ENCODE results near the gene C11orf65.

C11orf65 gene

GRCh38 chr11:108491936-108492335, 24.6 kb upstream of the C11orf65 start:
- Histone ChIP-seq H2AFZ (ENCODE audit: low read length) (no peak overlapping the region), H3K4me1 (ENCODE audit: low read length) (no peaks in the 10 kb centered on the region), H3K27ac (ENCODE audit: low read length) (no peak overlapping the region), H3K9ac (ENCODE audit: low read length) (no peak overlapping the region), H3K9me2 (replicated peaks; ENCODE audit: insufficient read depth, low read length) (no peaks in the 10 kb centered on the region), H3K4me2 (ENCODE audit: low read depth, low read length) (no peak overlapping the region), H3K79me2 (ENCODE audit: low read length) (no peaks in the 10 kb centered on the region), H3K9me3 (replicated peaks; ENCODE audit: insufficient read depth, low read length) (no peaks in the 10 kb centered on the region), H3K4me3 (ENCODE audit: low read length) (no peak overlapping the region), H4K20me1 (ENCODE audit: insufficient read depth, low read length) (no peaks in the 10 kb centered on the region), H3K27me3 (replicated peaks; ENCODE audit: insufficient read depth, low read length) (no peaks in the 10 kb centered on the region), H3K36me3 (replicated peaks; ENCODE audit: insufficient read depth, low read length) (no peaks in the 10 kb centered on the region), H3F3A (ENCODE audit: insufficient read depth, low read length) (no peaks in the 10 kb centered on the region)
- TF ChIP-seq EZH2phosphoT487 (IDR thresholded peaks at IDR 0.05; ENCODE audit: low read length) (no peak), EZH2 (optimal IDR thresholded peaks at IDR 0.05; ENCODE audit: low read depth, low read length) (no peak), CTCF (IDR thresholded peaks at IDR 0.05; ENCODE audit: low read length) (no peak)
- DNase-seq, result no peak

GRCh38 chr11:108486828-108487227, 19.5 kb upstream of the C11orf65 start:
- H3K9ac ChIP-seq (ENCODE audit: low read length), result no peak overlapping the region
- H3K4me1 ChIP-seq (ENCODE audit: low read length), result no peaks in the 10 kb centered on the region
- DNase-seq, result no peak
- H3K9me3 ChIP-seq (replicated peaks; ENCODE audit: insufficient read depth, low read length), result no peaks in the 10 kb centered on the region
- H3K27me3 ChIP-seq (replicated peaks; ENCODE audit: insufficient read depth, low read length), result no peaks in the 10 kb centered on the region
- no peak overlapping the region for H3K4me3 ChIP-seq (ENCODE audit: low read length)
- no peaks in the 10 kb centered on the region for H4K20me1 ChIP-seq (ENCODE audit: insufficient read depth, low read length)
- no peaks in the 10 kb centered on the region for H3K36me3 ChIP-seq (replicated peaks; ENCODE audit: insufficient read depth, low read length)
- H2AFZ ChIP-seq (ENCODE audit: low read length), result no peak overlapping the region
- H3K27ac ChIP-seq (ENCODE audit: low read length), result no peak overlapping the region
- TF ChIP-seq CTCF (IDR thresholded peaks at IDR 0.05; ENCODE audit: low read length) (no peak), EZH2phosphoT487 (IDR thresholded peaks at IDR 0.05; ENCODE audit: low read length) (no peak), EZH2 (optimal IDR thresholded peaks at IDR 0.05; ENCODE audit: low read depth, low read length) (no peak)
- H3K9me2 ChIP-seq (replicated peaks; ENCODE audit: insufficient read depth, low read length), result no peaks in the 10 kb centered on the region
- H3K4me2 ChIP-seq (ENCODE audit: low read depth, low read length), result no peak overlapping the region
- no peaks in the 10 kb centered on the region for H3F3A ChIP-seq (ENCODE audit: insufficient read depth, low read length)
- H3K79me2 ChIP-seq (ENCODE audit: low read length), result no peaks in the 10 kb centered on the region

- H3F3A ChIP-seq (ENCODE audit: insufficient read depth, low read length), result no peaks in the 10 kb centered on the region
- H3K9me2 ChIP-seq (replicated peaks; ENCODE audit: insufficient read depth, low read length), result no peaks in the 10 kb centered on the region
- no peak overlapping the region for H2AFZ ChIP-seq (ENCODE audit: low read length)
- H3K36me3 ChIP-seq (replicated peaks; ENCODE audit: insufficient read depth, low read length), result no peaks in the 10 kb centered on the region
- no peak overlapping the region for H3K4me3 ChIP-seq (ENCODE audit: low read length)
- H3K9me3 ChIP-seq (replicated peaks; ENCODE audit: insufficient read depth, low read length), result no peaks in the 10 kb centered on the region
- H3K27me3 ChIP-seq (replicated peaks; ENCODE audit: insufficient read depth, low read length), result no peaks in the 10 kb centered on the region
- no peaks in the 10 kb centered on the region for H4K20me1 ChIP-seq (ENCODE audit: insufficient read depth, low read length)
- no peak overlapping the region for H3K27ac ChIP-seq (ENCODE audit: low read length)
- no peaks in the 10 kb centered on the region for H3K4me1 ChIP-seq (ENCODE audit: low read length)
- H3K9ac ChIP-seq (ENCODE audit: low read length), result no peak overlapping the region
- TF ChIP-seq EZH2phosphoT487 (IDR thresholded peaks at IDR 0.05; ENCODE audit: low read length), result no peak
- TF ChIP-seq EZH2 (optimal IDR thresholded peaks at IDR 0.05; ENCODE audit: low read depth, low read length), result no peak
- no peak for TF ChIP-seq CTCF (IDR thresholded peaks at IDR 0.05; ENCODE audit: low read length)
- no peaks in the 10 kb centered on the region for H3K79me2 ChIP-seq (ENCODE audit: low read length)
- no peak for DNase-seq
- no peak overlapping the region for H3K4me2 ChIP-seq (ENCODE audit: low read depth, low read length)
Measured at GRCh38 chr11:108486331-108486730, 19.0 kb upstream of the C11orf65 start.
